ENCODE data around the gene PMPCA.
A peak's percentile ranks its signal among the peaks of the same experiment; 100 is the strongest.

The PMPCA gene

GRCh38 chr9:136454026-136454796 is 43.8 kb downstream of the PMPCA start:
- no peak overlapping the region for H3K27ac Mint-ChIP-seq
- H3K36me3 Mint-ChIP-seq (ENCODE audit: low read depth): peaks cover 47% of the 10 kb centered on the region
- H3K27me3 Mint-ChIP-seq: no peaks in the 10 kb centered on the region
- H3K9me3 Mint-ChIP-seq: no peaks in the 10 kb centered on the region
- H3K4me3 Mint-ChIP-seq: no peak overlapping the region
- DNase-seq (no peak), ATAC-seq (no peak)
- no peaks in the 10 kb centered on the region for H3K4me1 Mint-ChIP-seq

- Mint-ChIP-seq H3K9me3 (no peaks in the 10 kb centered on the region), H3K36me3 (ENCODE audit: low read depth) (peaks cover 43% of the 10 kb centered on the region), H3K4me3 (no peak overlapping the region), H3K4me1 (no peaks in the 10 kb centered on the region), H3K27ac (no peak overlapping the region), H3K27me3 (no peaks in the 10 kb centered on the region)
- ATAC-seq (peak; percentile 29), DNase-seq (no peak)
Observed at GRCh38 chr9:136455043-136456002, 44.9 kb downstream of the PMPCA start.

- Mint-ChIP-seq H3K27me3 (no peaks in the 10 kb centered on the region), H3K36me3 (ENCODE audit: low read depth) (peaks cover 43% of the 10 kb centered on the region), H3K4me1 (no peaks in the 10 kb centered on the region), H3K4me3 (no peak overlapping the region), H3K27ac (no peak overlapping the region), H3K9me3 (no peaks in the 10 kb centered on the region)
- ATAC-seq: no peak
- no peak for DNase-seq
Observed at GRCh38 chr9:136456258-136456657, 45.8 kb downstream of the PMPCA start.

GRCh38 chr9:136457326-136457725 is 46.9 kb downstream of the PMPCA start:
- H3K36me3 Mint-ChIP-seq (ENCODE audit: low read depth): peaks cover 44% of the 10 kb centered on the region
- no peak for ATAC-seq

GRCh38 chr9:136459425-136459824 is 49.0 kb downstream of the PMPCA start:
- no peak for DNase-seq
- no peak overlapping the region for H3K27ac Mint-ChIP-seq
- H3K36me3 Mint-ChIP-seq (ENCODE audit: low read depth): peaks cover 53% of the 10 kb centered on the region
- no peak for ATAC-seq
- no peaks in the 10 kb centered on the region for H3K27me3 Mint-ChIP-seq
- H3K4me1 Mint-ChIP-seq: no peaks in the 10 kb centered on the region
- no peak overlapping the region for H3K4me3 Mint-ChIP-seq
- H3K9me3 Mint-ChIP-seq: no peaks in the 10 kb centered on the region

More at GRCh38 chr9:136457326-136457725, 46.9 kb downstream of the PMPCA start:
- DNase-seq: no peak
- Mint-ChIP-seq H3K27ac (no peak overlapping the region), H3K9me3 (no peaks in the 10 kb centered on the region), H3K27me3 (no peaks in the 10 kb centered on the region), H3K4me1 (no peaks in the 10 kb centered on the region), H3K4me3 (no peak overlapping the region)

- Mint-ChIP-seq H3K4me3 (no peak overlapping the region), H3K36me3 (ENCODE audit: low read depth) (peaks cover 58% of the 10 kb centered on the region), H3K27ac (no peak overlapping the region), H3K9me3 (no peaks in the 10 kb centered on the region), H3K27me3 (no peaks in the 10 kb centered on the region), H3K4me1 (no peaks in the 10 kb centered on the region)
- DNase-seq (no peak), ATAC-seq (no peak)
Observed at GRCh38 chr9:136460772-136461325, 50.4 kb downstream of the PMPCA start.

GRCh38 chr9:136462664-136463063 is 52.2 kb downstream of the PMPCA start:
- H3K4me3 Mint-ChIP-seq: no peak overlapping the region
- no peaks in the 10 kb centered on the region for H3K9me3 Mint-ChIP-seq
- no peaks in the 10 kb centered on the region for H3K27me3 Mint-ChIP-seq
- ATAC-seq (no peak), DNase-seq (no peak)
- H3K4me1 Mint-ChIP-seq: no peaks in the 10 kb centered on the region
- peaks cover 59% of the 10 kb centered on the region for H3K36me3 Mint-ChIP-seq (ENCODE audit: low read depth)
- no peak overlapping the region for H3K27ac Mint-ChIP-seq

- Mint-ChIP-seq H3K9me3 (no peaks in the 10 kb centered on the region), H3K27ac (no peak overlapping the region), H3K27me3 (no peaks in the 10 kb centered on the region), H3K4me3 (no peak overlapping the region), H3K36me3 (ENCODE audit: low read depth) (peaks cover 60% of the 10 kb centered on the region), H3K4me1 (no peaks in the 10 kb centered on the region)
- DNase-seq (no peak), ATAC-seq (no peak)
Observed at GRCh38 chr9:136463578-136463977, 53.1 kb downstream of the PMPCA start.

- no peaks in the 10 kb centered on the region for H3K27me3 Mint-ChIP-seq
- DNase-seq: no peak
- H3K4me3 Mint-ChIP-seq: no peak overlapping the region
- H3K27ac Mint-ChIP-seq: no peak overlapping the region
- H3K9me3 Mint-ChIP-seq: no peaks in the 10 kb centered on the region
- H3K4me1 Mint-ChIP-seq: no peaks in the 10 kb centered on the region
- ATAC-seq: no peak
- H3K36me3 Mint-ChIP-seq (ENCODE audit: low read depth): peaks cover 55% of the 10 kb centered on the region
Observed at GRCh38 chr9:136464241-136464640, 53.8 kb downstream of the PMPCA start.

- no peak overlapping the region for H3K4me3 Mint-ChIP-seq
Observed at GRCh38 chr9:136465500-136466154, 55.2 kb downstream of the PMPCA start.

GRCh38 chr9:136466155-136466541 is 55.7 kb downstream of the PMPCA start:
- Mint-ChIP-seq H3K4me1 (no peaks in the 10 kb centered on the region), H3K27ac (no peak overlapping the region), H3K27me3 (no peaks in the 10 kb centered on the region), H3K4me3 (no peak overlapping the region), H3K9me3 (no peaks in the 10 kb centered on the region), H3K36me3 (ENCODE audit: low read depth) (peaks cover 55% of the 10 kb centered on the region)
- no peak for DNase-seq
- no peak for ATAC-seq

More at GRCh38 chr9:136465500-136466154, 55.2 kb downstream of the PMPCA start:
- H3K36me3 Mint-ChIP-seq (ENCODE audit: low read depth): peaks cover 59% of the 10 kb centered on the region
- no peak for DNase-seq
- no peaks in the 10 kb centered on the region for H3K4me1 Mint-ChIP-seq
- no peaks in the 10 kb centered on the region for H3K27me3 Mint-ChIP-seq
- ATAC-seq: no peak
- no peaks in the 10 kb centered on the region for H3K9me3 Mint-ChIP-seq
- no peak overlapping the region for H3K27ac Mint-ChIP-seq

- Mint-ChIP-seq H3K4me3 (no peak overlapping the region), H3K36me3 (ENCODE audit: low read depth) (peaks cover 46% of the 10 kb centered on the region)
Observed at GRCh38 chr9:136467766-136468165, 57.3 kb downstream of the PMPCA start.

GRCh38 chr9:136470356-136470755 is 59.9 kb downstream of the PMPCA start:
- ATAC-seq (no peak), DNase-seq (no peak)
- Mint-ChIP-seq H3K4me3 (no peak overlapping the region), H3K27ac (no peak overlapping the region), H3K4me1 (no peaks in the 10 kb centered on the region), H3K36me3 (ENCODE audit: low read depth) (peaks cover 34% of the 10 kb centered on the region), H3K27me3 (no peaks in the 10 kb centered on the region), H3K9me3 (no peaks in the 10 kb centered on the region)

More at GRCh38 chr9:136467766-136468165, 57.3 kb downstream of the PMPCA start:
- DNase-seq: no peak
- no peak for ATAC-seq
- Mint-ChIP-seq H3K27ac (no peak overlapping the region), H3K27me3 (no peaks in the 10 kb centered on the region), H3K4me1 (no peaks in the 10 kb centered on the region), H3K9me3 (no peaks in the 10 kb centered on the region)

- Mint-ChIP-seq H3K27me3 (no peaks in the 10 kb centered on the region), H3K4me1 (no peaks in the 10 kb centered on the region), H3K4me3 (no peak overlapping the region), H3K36me3 (ENCODE audit: low read depth) (peaks cover 36% of the 10 kb centered on the region), H3K9me3 (no peaks in the 10 kb centered on the region), H3K27ac (no peak overlapping the region)
- no peak for DNase-seq
- ATAC-seq: no peak
Observed at GRCh38 chr9:136470792-136471469, 60.5 kb downstream of the PMPCA start.

All from activated naive CD8-positive, alpha-beta T cell treated with anti-CD3 and anti-CD28 coated beads, Interleukin-2, amount 50 U/mL, for 24 hours (primary cell).